SU-DHL-6 (cell line): ENCODE measurements around the gene BLCAP.

ENCODE experiments used
- H2AFZ ChIP-seq: fragments of 200-600 bp; sonication (generic); 2 replicates; pipeline ENCODE4 v1.6.1; 2014; ENCODE audit warnings: low read depth, mild to moderate bottlenecking, moderate library complexity, mixed read lengths, antibody characterized with exemption, low read length; ENCODE audit not compliant: severe bottlenecking
- H3F3A ChIP-seq: fragments of 200-600 bp; shearing (Covaris generic); 2 replicates; pipeline ENCODE4 v1.6.0; 2016; ENCODE audit warnings: antibody characterized with exemption, mild to moderate bottlenecking; ENCODE audit not compliant: insufficient read depth
- H3K27ac ChIP-seq: fragments of 200-600 bp; sonication (generic); 2 replicates; pipeline ENCODE4 v1.5.1; 2016; ENCODE audit warnings: low read depth, mild to moderate bottlenecking, low read length, moderate library complexity, mixed read lengths
- H3K27me3 ChIP-seq: fragments of 200-600 bp; sonication (generic), shearing (Covaris generic); 2 replicates; pipeline ENCODE4 v1.6.0; 2014; ENCODE audit warnings: mild to moderate bottlenecking, low read length
- H3K36me3 ChIP-seq: fragments of 200-600 bp; sonication (generic); 2 replicates; pipeline ENCODE4 v1.6.1; 2014; ENCODE audit warnings: mild to moderate bottlenecking, low read length, mixed read lengths
- H3K4me2 ChIP-seq: fragments of 300-600, 200-600 bp; shearing (Covaris generic), sonication (generic); 2 replicates; pipeline ENCODE4 v1.6.0; 2014; ENCODE audit warnings: low read length, low read depth, mild to moderate bottlenecking; ENCODE audit not compliant: poor library complexity, severe bottlenecking
- H3K4me3 ChIP-seq: fragments of 200-600 bp; sonication (generic); 2 replicates; pipeline ENCODE4 v1.5.1; 2014; ENCODE audit warnings: antibody characterized with exemption, low read length, mild to moderate bottlenecking, mixed read lengths; ENCODE audit not compliant: insufficient read depth, poor library complexity, severe bottlenecking
- H3K79me2 ChIP-seq: fragments of 200-600 bp; sonication (generic); 2 replicates; pipeline ENCODE4 v1.6.1; 2014; ENCODE audit warnings: mild to moderate bottlenecking, low read length, moderate library complexity; ENCODE audit not compliant: insufficient read depth
- H3K9ac ChIP-seq: fragments of 200-600 bp; sonication (generic); 2 replicates; pipeline ENCODE4 v1.7.0; 2014; ENCODE audit warnings: mild to moderate bottlenecking, low read length
- H3K9me2 ChIP-seq: fragments of 200-600 bp; sonication (generic); replicated peaks from 2 replicates; pipeline ENCODE4 v1.6.1; 2014; ENCODE audit warnings: low read length; ENCODE audit not compliant: insufficient read depth
- H3K9me3 ChIP-seq: fragments of 200-600 bp; sonication (generic); 2 replicates; pipeline ENCODE4 v1.6.1; 2014; ENCODE audit warnings: low read length, mixed read lengths; ENCODE audit not compliant: insufficient read depth
- H4K20me1 ChIP-seq: fragments of 200-600 bp; sonication (generic); 2 replicates; pipeline ENCODE4 v1.6.1; 2014; ENCODE audit warnings: low read depth, mild to moderate bottlenecking, antibody characterized with exemption, low read length, moderate library complexity, mixed read lengths
- CTCF ChIP-seq: fragments of 200-600 bp; sonication (generic); IDR thresholded peaks from one replicate; pipeline ENCODE4 v1.5.1; 2017; ENCODE audit warnings: antibody characterized with exemption, mild to moderate bottlenecking, low read length, moderate library complexity; ENCODE audit not compliant: insufficient read depth, poor library complexity, severe bottlenecking
- EZH2phosphoT487 ChIP-seq: fragments of 200-600 bp; sonication (generic), shearing (Covaris generic); conservative IDR thresholded peaks from 2 replicates; pipeline ENCODE4 v1.6.1; 2018; ENCODE audit warnings: mild to moderate bottlenecking, antibody characterized with exemption, low read length, moderate library complexity, mixed read lengths

Gene BLCAP

GRCh38 chr20:37521061-37521771 lies 6.5 kb downstream of the BLCAP start, which contains the start of gene NNAT:
NNAT (plus strand) TSS chr20:37521250; CDS start chr20:37521332, 82 bp downstream.
- Histone ChIP-seq H3K36me3 (no peaks in the 10 kb centered on the region), H3K4me2 (no peak within 1 kb of the TSS), H3K4me3 (no peak within 1 kb of the TSS), H3K9ac (no peak within 1 kb of the TSS), H3K27ac (no peak within 1 kb of the TSS), H3K9me3 (no peaks in the 10 kb centered on the region), H3K79me2 (peaks cover 28% of the 10 kb centered on the region), H3F3A (no peaks in the 10 kb centered on the region), H4K20me1 (no peaks in the 10 kb centered on the region), H2AFZ (no peak within 1 kb of the TSS), H3K27me3 (no peaks in the 10 kb centered on the region), H3K9me2 (no peaks in the 10 kb centered on the region)
- TF ChIP-seq CTCF: no peak
- no peak for TF ChIP-seq EZH2phosphoT487

GRCh38 chr20:37520419-37520955 lies 7.2 kb downstream of the BLCAP start:
- H3K27ac ChIP-seq: no peak overlapping the region

DNA sequence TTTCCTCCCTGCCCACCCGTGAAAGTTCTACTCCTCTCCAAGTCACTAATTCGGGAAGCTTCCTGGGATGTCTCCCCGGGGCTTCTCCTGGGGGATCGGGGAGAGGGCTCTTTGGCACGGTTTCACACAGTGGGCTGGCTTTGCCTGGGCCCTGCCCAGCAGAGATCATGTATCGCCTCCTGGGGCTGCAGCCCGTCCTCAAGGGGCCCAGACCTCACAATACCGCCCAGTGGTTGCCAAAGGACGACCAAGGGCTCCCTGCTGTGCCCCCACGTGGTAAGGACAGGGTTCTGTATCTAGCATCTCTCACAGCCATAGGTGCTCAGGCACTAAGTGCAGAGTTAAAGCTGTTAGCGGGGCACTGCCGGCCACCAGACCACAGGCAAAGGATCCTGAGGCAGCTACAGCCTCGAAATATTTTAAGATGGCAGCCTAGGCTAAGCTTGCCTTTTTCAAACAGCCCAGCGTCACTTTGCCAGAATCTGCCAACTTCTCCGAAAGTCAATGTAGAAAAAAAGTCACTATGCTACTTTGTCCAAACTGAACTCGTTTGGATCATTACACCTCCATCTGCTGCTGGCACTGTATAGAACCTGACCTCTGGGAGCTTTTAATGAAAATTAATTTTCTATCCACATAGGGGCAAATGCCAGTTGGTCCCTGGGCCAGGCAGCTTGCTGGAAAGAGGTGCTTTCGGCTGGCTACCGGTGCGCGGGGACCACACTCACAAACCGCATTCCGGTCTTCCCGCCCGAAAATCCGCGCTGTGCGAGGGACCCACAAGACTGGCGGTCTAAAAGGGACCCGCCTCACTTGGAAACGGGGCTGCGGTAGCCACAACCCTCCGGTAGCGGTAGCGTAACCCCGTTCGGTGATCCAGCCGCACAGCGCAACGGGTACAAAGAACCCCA lies 7.9 kb downstream of the BLCAP start:
- H3K4me3 ChIP-seq: no peak overlapping the region
- no peaks in the 10 kb centered on the region for H4K20me1 ChIP-seq
- no peak overlapping the region for H3K4me2 ChIP-seq
- H3K79me2 ChIP-seq: peaks cover 21% of the 10 kb centered on the region
- TF ChIP-seq CTCF (no peak), EZH2phosphoT487 (no peak)
- H3K36me3 ChIP-seq: no peaks in the 10 kb centered on the region
- no peaks in the 10 kb centered on the region for H3F3A ChIP-seq
- H3K27ac ChIP-seq: no peak overlapping the region
- no peak overlapping the region for H2AFZ ChIP-seq
- no peaks in the 10 kb centered on the region for H3K9me3 ChIP-seq
- H3K27me3 ChIP-seq: no peaks in the 10 kb centered on the region
- H3K9ac ChIP-seq: no peak overlapping the region
- H3K9me2 ChIP-seq: no peaks in the 10 kb centered on the region

More at GRCh38 chr20:37520419-37520955, 7.2 kb downstream of the BLCAP start:
- Histone ChIP-seq H3K9me2 (no peaks in the 10 kb centered on the region), H3K9me3 (no peaks in the 10 kb centered on the region), H3K79me2 (peaks cover 23% of the 10 kb centered on the region), H2AFZ (no peak overlapping the region), H3K4me3 (no peak overlapping the region), H3K9ac (no peak overlapping the region), H3F3A (no peaks in the 10 kb centered on the region), H3K4me2 (no peak overlapping the region), H3K36me3 (no peaks in the 10 kb centered on the region), H3K27me3 (no peaks in the 10 kb centered on the region), H4K20me1 (no peaks in the 10 kb centered on the region)
- TF ChIP-seq EZH2phosphoT487 (no peak), CTCF (no peak)
